Measurements from ENCODE around the gene IRF2BPL. TPM values are rescaled to one million over a fixed set of nuclear protein-coding genes. Genes with fewer than 3 reads are reported as not detected.
A peak's percentile ranks its signal among the peaks of the same experiment; 100 is the strongest.

Gene IRF2BPL
- total and polyA plus RNA-seq, 2 of the 4 experiments (the other 2 are of a cell fraction) = 6.3 to 14.5 TPM

GRCh38 chr14:77043177-77043983 lies 14.9 kb upstream of the IRF2BPL start (continued):
- TF ChIP-seq FOS (IDR thresholded peaks at IDR 0.05; ENCODE audit: low read depth, low read length) (peak; percentile 41; the same call in 1 of the 2 replicates), POLR2A (IDR thresholded peaks at IDR 0.05; ENCODE audit: low read depth, low read length) (no peak)

- H3K4me3 ChIP-seq (ENCODE audit: insufficient read depth, low read depth, low read length) = no peak overlapping the region
- TF ChIP-seq RFX5 (IDR thresholded peaks at IDR 0.05; ENCODE audit: low read depth, low read length) (no peak), MXI1 (IDR thresholded peaks at IDR 0.05; ENCODE audit: borderline replicate concordance, low read depth, low read length) (peak; percentile 41; the same call in 1 of the 2 replicates), POLR2A (IDR thresholded peaks at IDR 0.05; ENCODE audit: low read depth, low read length) (peak; percentile 50; the same call in 1 of the 2 replicates), FOS (IDR thresholded peaks at IDR 0.05; ENCODE audit: low read depth, low read length) (peak; percentile 53), RAD21 (IDR thresholded peaks at IDR 0.05; ENCODE audit: low read length) (0 out of 2 replicates have a peak, but pooled peaks have one; percentile 7), ELK1 (IDR thresholded peaks at IDR 0.05; ENCODE audit: borderline replicate concordance, low read depth, low read length) (no peak), MAZ (IDR thresholded peaks at IDR 0.05; ENCODE audit: borderline replicate concordance, low read depth, low read length) (peak; percentile 56; the same call in 1 of the 2 replicates), RCOR1 (IDR thresholded peaks at IDR 0.05; ENCODE audit: insufficient replicate concordance, low read length) (no peak), CHD1 (IDR thresholded peaks at IDR 0.05; ENCODE audit: low read depth, low read length) (no peak), USF2 (IDR thresholded peaks at IDR 0.05; ENCODE audit: low read depth, low read length) (no peak), CEBPB (IDR thresholded peaks at IDR 0.05; ENCODE audit: low read depth, low read length) (no peak), SMC3 (IDR thresholded peaks at IDR 0.05; ENCODE audit: low read depth, low read length) (no peak)
Measured at GRCh38 chr14:77041881-77042545, 13.5 kb upstream of the IRF2BPL start.

More at GRCh38 chr14:77041881-77042545, 13.5 kb upstream of the IRF2BPL start:
- Histone ChIP-seq H3K23ac (ENCODE audit: low read depth, low read length) (peak overlapping the region; percentile 94), H3K27ac (ENCODE audit: insufficient read depth, low read length) (peak overlapping the region; percentile 93), H3K4ac (ENCODE audit: low read depth, low read length) (peak overlapping the region; percentile 99), H3K18ac (ENCODE audit: low read depth, low read length) (peak overlapping the region; percentile 100), H3K9ac (ENCODE audit: low read depth, low read length) (peak overlapping the region; percentile 63), H2AK5ac (ENCODE audit: low read depth, low read length) (peak overlapping the region; percentile 69), H3K36me3 (ENCODE audit: control insufficient read depth, insufficient read depth, low read length) (no peaks in the 10 kb centered on the region), H2BK15ac (ENCODE audit: low read depth, low read length) (peak overlapping the region; percentile 88), H2BK120ac (ENCODE audit: low read depth, low read length) (peak overlapping the region; percentile 98), H2BK20ac (ENCODE audit: low read depth, low read length) (peak overlapping the region; percentile 97), H4K91ac (ENCODE audit: insufficient read depth, low read depth, low read length) (peak overlapping the region; percentile 99), H3K9me3 (ENCODE audit: control insufficient read depth, insufficient read depth, low read length) (no peaks in the 10 kb centered on the region), H3K4me1 (ENCODE audit: control insufficient read depth, insufficient read depth, low read length) (peaks cover 46% of the 10 kb centered on the region), H3K9me1 (ENCODE audit: insufficient read depth, low read length) (peaks cover 23% of the 10 kb centered on the region), H3K56ac (ENCODE audit: extremely low read depth, insufficient read depth, low read length) (peak overlapping the region; percentile 94), H3K27me3 (ENCODE audit: control insufficient read depth, insufficient read depth, low read length) (no peaks in the 10 kb centered on the region), H3K4me2 (ENCODE audit: low read depth, low read length) (peak overlapping the region; percentile 72), H3K14ac (replicated peaks; ENCODE audit: low read depth, low read length) (peak overlapping the region; percentile 93), H4K5ac (ENCODE audit: low read depth, low read length) (peak overlapping the region; percentile 89), H2AFZ (replicated peaks; ENCODE audit: low read length, poor library complexity) (peak overlapping the region; percentile 6), H4K20me1 (ENCODE audit: insufficient read depth, low read length) (no peaks in the 10 kb centered on the region), H2AK9ac (replicated peaks; ENCODE audit: low read depth, low read length, poor library complexity) (peak overlapping the region; percentile 39), H4K8ac (ENCODE audit: low read depth in 2 of 2, low read length in 2 of 2) (peak overlapping the region; percentile 76 to 95), H3K79me1 (ENCODE audit: low read depth in 1 of 2, low read length in 2 of 2) (peaks cover 0 to 19% of the 10 kb centered on the region in 2 experiments; a peak in 2 of 4 replicates), H2BK5ac (ENCODE audit: low read depth, low read length, poor library complexity, severe bottlenecking) (peak overlapping the region; percentile 96)
- WGBS, 2 experiments (ENCODE audit: extremely low coverage in 2 of 2, insufficient read length in 1 of 2) = 11% methylated on average over 10 of the region's 14 CpGs; no CpG with 5 or more reads in 1 of the 2 experiments
- CTCF ChIA-PET = interaction anchor here (0.5 to 1.6 kb wide), 5 partner anchors 8 to 167 kb away, joined by 3 to 6 read pairs (median 3); no protein-coding TSS in a partner anchor
- dilution Hi-C loops (cut with HindIII; ENCODE audit: low sequenced_read_pairs, unreplicated experiment) = no loop called here
- intact Hi-C loops (cut with micrococcal nuclease) = loop anchor here (1.0 kb wide), 1 partner anchor 9 kb away; no protein-coding TSS in a partner anchor
- DNase-seq = peak; percentile 98
- peak; percentile 2 for ATAC-seq (ENCODE audit: low read depth)
- POLR2A ChIA-PET (ENCODE audit: unreplicated experiment) = interaction anchor here (0.6 to 1.9 kb wide), 6 partner anchors 8 to 21 kb away, joined by 3 to 25 read pairs (median 6); no protein-coding TSS in a partner anchor
- in situ Hi-C loops (cut with MboI; ENCODE audit: low sequenced_read_pairs) = loop anchor here (25.0 kb wide), 1 partner anchor 1755 kb away; the partner anchor contains the start of gene FOS
- no TSS peak for BruUV-seq (replicated peaks)

Data from IMR-90 (cell line).